Colonic mucosa (tissue), 4 donors: ENCODE data around the gene FAM83E. TPM values are rescaled to one million over a fixed set of nuclear protein-coding genes. Genes with fewer than 3 reads are reported as not detected.

Experiments used
- DNase-seq: peaks from one replicate; pipeline ENCODE4 v3.0.0-alpha.2; 2020
- H3K27ac ChIP-seq: fragments of 200-600 bp; one replicate; pipeline ENCODE4 v1.8.0; 2021
- H3K27me3 ChIP-seq: fragments of 200-600 bp; one replicate; pipeline ENCODE4 v1.8.0; 2021
- H3K36me3 ChIP-seq: fragments of 200-600 bp; one replicate; pipeline ENCODE4 v1.8.0; 2021
- H3K4me1 ChIP-seq: fragments of 200-600 bp; one replicate; pipeline ENCODE4 v1.8.0; 2021; ENCODE audit warnings: mild to moderate bottlenecking
- H3K4me3 ChIP-seq: fragments of 200-600 bp; one replicate; pipeline ENCODE4 v1.8.0; 2021
- H3K9ac ChIP-seq, 2 donors: one replicate each; pipeline ENCODE4 v1.7.0; 2013; ENCODE audit warnings: control low read depth in 2 of 2, low read depth in 2 of 2, low read length in 2 of 2
- H3K9me3 ChIP-seq: fragments of 200-600 bp; one replicate; pipeline ENCODE4 v1.8.0; 2021
- intact Hi-C: fragments of 100-400 bp; cut with DNase I; formaldehyde crosslinking; loops from one replicate; pipeline ENCODE4 v1.14.1; 2022
- total RNA-seq, 2 donors: library from RNA; stranded (reverse); fragmentation: NEBNext Ultra II Directional in 1 of 2; extraction: Animal tissue kit (Norgen Biotek cat#: 25700) in 1 of 2; gene quantifications; one replicate each; pipeline ENCODE4 v1.2.1, GENCODE V29; 2021
- TF ChIP-seq, protein P1 (sequence below): fragments of 200-600 bp; IDR thresholded peaks from one replicate; pipeline ENCODE4 v1.8.0; 2022; ENCODE audit warnings: antibody characterized with exemption, mild to moderate bottlenecking
- donor health status: healthy.
- donor health status: DM: no; HTN: no; CAD: no.
- donor health status: DM: no; HTN: no; CAD: no.

FAM83E gene
- 100 to 1,000 TPM; 150 to 198 TPM for total RNA-seq

DNA sequence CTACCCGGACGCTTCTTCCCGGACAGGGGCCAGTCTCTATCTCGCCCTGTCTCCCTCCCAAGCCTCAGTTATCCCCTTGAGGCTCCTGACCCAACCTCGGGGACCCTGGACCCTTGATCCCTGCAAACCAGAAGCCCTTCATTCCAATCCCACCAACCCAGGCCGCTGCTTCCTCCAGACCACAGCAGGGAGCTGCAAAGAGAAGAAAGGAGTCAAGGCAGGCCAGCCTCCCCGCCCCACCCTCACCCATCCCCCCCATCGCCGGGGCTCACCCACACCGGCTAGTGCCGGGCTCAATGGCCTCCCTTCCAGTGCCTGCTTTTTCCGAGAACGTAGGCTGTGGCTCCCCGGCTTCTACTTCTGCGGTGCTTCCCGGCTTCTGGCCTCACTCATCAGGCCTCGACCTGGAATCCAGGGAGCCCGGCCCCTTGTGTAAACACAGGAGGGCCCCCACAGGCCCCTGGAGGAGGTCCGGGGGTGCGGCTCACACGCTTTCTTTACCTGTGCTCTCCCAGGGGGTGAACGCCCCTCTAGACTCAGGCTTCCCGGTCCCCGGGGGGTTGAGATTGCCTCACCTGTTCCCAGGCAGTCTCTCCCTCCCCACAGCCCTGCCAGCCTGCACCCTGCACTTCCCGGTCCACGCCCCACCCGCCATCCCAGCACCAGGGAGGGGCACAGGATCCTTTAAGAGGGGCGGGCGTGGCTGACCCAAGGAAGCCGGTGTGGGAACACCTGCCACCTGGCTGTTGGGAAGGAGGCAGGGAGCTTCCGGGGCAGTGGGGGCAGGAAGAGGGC, at the start of gene FAM83E:
Gene FAM83E (minus strand): TSS at position 641 of the 795 bp plus-strand sequence. CDS start 1,704 bp downstream, outside the sequence.
- intact Hi-C loops: loop anchor here (10.0 kb wide), 1 partner anchor 290 kb away; the partner anchor contains the start of gene EMP3
- peaks cover 4% of the 10 kb centered on the region for H3K36me3 ChIP-seq
- H3K9me3 ChIP-seq: no peaks in the 10 kb centered on the region
- no peaks in the 10 kb centered on the region for H3K27me3 ChIP-seq
- DNase-seq: peak; percentile 98
- TF ChIP-seq, protein P1, sequence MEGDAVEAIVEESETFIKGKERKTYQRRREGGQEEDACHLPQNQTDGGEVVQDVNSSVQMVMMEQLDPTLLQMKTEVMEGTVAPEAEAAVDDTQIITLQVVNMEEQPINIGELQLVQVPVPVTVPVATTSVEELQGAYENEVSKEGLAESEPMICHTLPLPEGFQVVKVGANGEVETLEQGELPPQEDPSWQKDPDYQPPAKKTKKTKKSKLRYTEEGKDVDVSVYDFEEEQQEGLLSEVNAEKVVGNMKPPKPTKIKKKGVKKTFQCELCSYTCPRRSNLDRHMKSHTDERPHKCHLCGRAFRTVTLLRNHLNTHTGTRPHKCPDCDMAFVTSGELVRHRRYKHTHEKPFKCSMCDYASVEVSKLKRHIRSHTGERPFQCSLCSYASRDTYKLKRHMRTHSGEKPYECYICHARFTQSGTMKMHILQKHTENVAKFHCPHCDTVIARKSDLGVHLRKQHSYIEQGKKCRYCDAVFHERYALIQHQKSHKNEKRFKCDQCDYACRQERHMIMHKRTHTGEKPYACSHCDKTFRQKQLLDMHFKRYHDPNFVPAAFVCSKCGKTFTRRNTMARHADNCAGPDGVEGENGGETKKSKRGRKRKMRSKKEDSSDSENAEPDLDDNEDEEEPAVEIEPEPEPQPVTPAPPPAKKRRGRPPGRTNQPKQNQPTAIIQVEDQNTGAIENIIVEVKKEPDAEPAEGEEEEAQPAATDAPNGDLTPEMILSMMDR: no peak
- peak within 1 kb of the TSS; percentile 93 for H3K27ac ChIP-seq
- peaks cover 17% of the 10 kb centered on the region for H3K4me1 ChIP-seq
- H3K4me3 ChIP-seq: peak within 1 kb of the TSS; percentile 51
- peak within 1 kb of the TSS; percentile 71 to 100 for H3K9ac ChIP-seq

DNA sequence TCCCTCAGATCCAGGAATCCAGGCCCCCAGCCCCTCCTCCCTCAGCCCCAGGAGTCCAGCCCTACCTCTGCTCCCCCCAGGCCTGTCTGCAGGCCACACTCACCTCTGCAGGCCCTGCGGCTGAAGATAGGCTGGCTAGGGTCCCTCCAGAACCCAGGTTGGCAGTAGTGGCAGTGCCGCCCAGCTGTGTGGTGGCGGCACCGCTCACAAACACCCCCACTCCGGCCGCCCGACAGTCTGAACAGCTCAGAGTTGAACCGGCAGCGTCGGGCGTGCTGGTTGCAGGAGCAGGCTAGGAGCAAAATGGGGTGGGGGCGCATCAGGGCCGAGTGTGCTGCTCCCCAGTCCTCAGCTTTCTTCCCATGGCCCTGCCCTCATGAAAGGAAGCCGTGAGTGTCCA, 49.6 kb upstream of the FAM83E start:
- TF ChIP-seq, protein P1: no peak
- Histone ChIP-seq H3K27me3 (no peaks in the 10 kb centered on the region), H3K9me3 (no peaks in the 10 kb centered on the region), H3K36me3 (no peaks in the 10 kb centered on the region), H3K9ac (no peak overlapping the region), H3K27ac (no peak overlapping the region), H3K4me3 (no peak overlapping the region), H3K4me1 (no peaks in the 10 kb centered on the region)
- DNase-seq: no peak
- intact Hi-C loops: no loop called here

DNA sequence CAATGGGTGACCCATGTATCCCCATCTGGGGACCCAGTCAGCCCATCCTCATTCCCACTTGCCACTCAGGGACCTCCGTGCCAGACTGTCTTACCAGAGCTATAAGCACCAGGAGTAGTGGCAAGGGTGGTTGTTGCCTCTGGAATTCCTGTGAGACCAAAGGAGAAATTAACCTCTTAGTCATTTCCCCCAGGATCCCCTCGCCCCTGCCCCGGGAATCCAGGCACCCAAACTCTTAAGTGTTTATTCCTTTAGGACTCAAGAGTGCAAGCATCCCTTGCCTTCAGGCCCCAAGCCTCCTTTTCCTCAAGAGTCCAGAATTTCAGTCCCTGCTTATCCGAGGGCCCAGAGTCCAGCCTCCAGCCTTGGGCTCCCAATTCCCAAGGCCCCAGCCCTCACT, 48.8 kb upstream of the FAM83E start:
- H3K9ac ChIP-seq: no peak overlapping the region
- H3K9me3 ChIP-seq: no peaks in the 10 kb centered on the region
- intact Hi-C loops: no loop called here
- DNase-seq: no peak
- no peak overlapping the region for H3K4me3 ChIP-seq
- no peaks in the 10 kb centered on the region for H3K4me1 ChIP-seq
- no peak overlapping the region for H3K27ac ChIP-seq
- H3K27me3 ChIP-seq: no peaks in the 10 kb centered on the region
- H3K36me3 ChIP-seq: no peaks in the 10 kb centered on the region
- TF ChIP-seq, protein P1: no peak

DNA sequence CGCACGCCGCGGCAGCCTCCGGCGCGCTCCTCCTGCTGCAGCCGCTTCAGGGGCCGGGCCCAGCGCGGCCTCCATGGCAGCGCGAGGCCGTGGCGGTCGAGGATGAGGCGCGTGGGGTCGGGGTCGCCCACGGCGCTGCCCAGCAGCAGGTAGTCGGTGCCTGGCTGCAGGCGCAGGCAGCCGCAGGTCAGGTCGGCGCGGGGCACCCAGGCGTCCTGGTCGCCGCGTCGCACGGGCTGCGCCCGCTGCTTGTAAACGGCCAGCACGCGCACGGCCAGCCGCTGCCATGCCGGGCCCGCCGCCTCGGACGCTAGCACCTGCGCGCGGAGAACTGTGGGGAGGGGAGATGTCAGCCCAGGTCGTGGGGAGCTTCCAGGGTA, 46.8 kb upstream of the FAM83E start:
- no peak overlapping the region for H3K27ac ChIP-seq
- no peaks in the 10 kb centered on the region for H3K4me1 ChIP-seq
- no peak overlapping the region for H3K4me3 ChIP-seq
- DNase-seq: no peak
- H3K9ac ChIP-seq: no peak overlapping the region
- TF ChIP-seq, protein P1: no peak
- intact Hi-C loops: no loop called here
- H3K36me3 ChIP-seq: no peaks in the 10 kb centered on the region
- no peaks in the 10 kb centered on the region for H3K9me3 ChIP-seq
- no peaks in the 10 kb centered on the region for H3K27me3 ChIP-seq

DNA sequence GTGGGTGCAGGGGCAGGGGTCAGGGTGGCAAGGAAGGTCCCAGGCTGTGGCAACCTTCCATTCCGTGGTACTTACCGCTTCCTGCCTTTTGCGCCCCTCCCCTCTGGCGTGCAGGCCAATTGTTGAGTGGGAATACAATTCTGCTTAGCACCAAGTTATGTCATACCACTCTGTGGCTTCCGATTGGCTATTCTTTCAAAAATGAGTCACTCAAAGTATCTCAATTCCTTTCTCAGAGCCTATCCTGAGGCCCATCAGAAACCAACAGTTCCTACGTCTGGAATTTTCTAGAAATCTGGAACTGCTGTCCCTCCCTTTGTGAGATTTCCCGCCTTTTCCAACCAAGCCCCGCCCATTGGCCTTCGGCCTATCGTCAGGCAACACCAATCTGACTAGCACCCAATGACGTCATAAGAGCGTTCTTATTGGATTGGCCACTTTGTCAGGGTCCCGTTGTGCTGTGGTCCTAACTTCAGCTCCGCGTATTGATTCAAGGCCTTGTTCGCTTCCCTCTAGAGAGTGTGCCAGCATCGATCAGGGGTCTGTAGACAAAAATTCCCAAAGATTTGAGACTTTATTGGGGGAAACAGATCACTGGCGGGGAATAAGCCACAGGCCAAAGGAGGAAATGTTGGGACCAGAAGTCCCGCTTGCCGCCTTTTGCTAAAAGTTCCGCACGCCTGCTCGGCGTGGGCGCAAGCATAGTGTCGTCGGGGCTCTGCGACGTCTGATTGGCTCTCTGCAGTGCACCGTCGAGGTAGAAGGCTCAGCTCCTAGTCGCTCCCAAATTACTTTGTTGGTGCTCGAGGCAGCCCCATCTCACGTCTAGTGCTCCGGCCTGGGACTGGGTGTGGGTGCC, 46.2 kb upstream of the FAM83E start:
- Histone ChIP-seq H3K9me3 (no peaks in the 10 kb centered on the region), H3K9ac (no peak overlapping the region), H3K4me3 (peak overlapping the region; percentile 2), H3K36me3 (no peaks in the 10 kb centered on the region), H3K4me1 (no peaks in the 10 kb centered on the region), H3K27me3 (no peaks in the 10 kb centered on the region), H3K27ac (no peak overlapping the region)
- intact Hi-C loops: no loop called here
- TF ChIP-seq, protein P1: no peak
- peak; percentile 80 for DNase-seq
